G401.6 (cell line): ENCODE measurements around the gene XCR1.

ENCODE experiments used
- FAIRE-seq: peaks from 2 replicates; lab custom pipeline; 2012; peaks lifted over from hg19 to GRCh38; lab: Jason Lieb, UNC

Gene XCR1

DNA sequence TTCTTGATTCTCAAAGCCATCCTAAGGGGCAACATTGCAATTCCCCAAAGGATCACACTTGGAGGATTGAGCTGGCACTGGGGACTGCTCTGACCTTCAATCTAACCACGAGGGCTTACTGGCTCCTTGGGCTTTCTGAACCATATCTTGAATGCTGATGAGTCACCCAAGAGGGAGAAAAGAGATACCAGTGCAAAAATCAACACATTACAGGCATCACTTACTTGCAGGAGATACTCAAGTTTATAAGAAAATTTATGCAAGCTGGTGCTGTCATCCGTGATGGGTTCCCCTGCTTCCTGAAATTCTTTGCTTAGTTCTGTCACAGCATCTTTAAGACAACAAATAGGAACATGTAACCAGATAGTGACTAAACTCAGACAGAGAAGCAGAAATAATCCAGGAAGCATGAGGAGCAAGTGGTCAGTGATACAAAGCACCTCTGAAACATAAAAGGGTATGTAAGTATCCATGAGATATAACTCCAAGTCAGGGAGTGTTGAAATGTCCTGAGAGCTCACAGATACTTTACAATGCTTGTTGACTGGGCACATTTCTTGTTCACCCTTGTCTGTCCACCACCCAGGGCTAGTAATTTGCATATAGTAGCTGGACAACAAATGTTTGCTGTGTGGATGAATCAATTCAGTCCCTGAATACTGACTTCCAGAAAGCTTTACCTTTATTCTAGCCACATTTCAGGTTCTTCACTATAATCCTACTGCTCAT, 45.8 kb downstream of the XCR1 start:
- no peak for FAIRE-seq

DNA sequence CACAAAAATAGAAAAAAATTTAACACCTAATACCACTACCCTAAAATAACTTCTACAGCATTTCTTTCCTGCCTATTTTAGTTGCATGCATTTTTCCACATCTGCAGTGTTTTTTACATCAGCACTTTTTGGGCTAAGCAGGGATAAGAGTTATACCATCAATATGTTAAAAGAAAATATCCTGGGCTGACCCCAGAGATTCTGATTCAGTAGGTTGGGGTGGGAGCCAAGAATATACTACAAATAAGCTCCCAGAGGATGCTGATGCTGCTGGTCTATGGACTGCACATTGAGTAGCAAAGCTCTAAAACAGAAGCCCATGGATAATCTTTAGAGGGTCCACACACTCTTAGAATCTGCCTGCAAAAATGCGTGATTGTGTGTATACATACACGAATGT, 46.5 kb downstream of the XCR1 start:
- FAIRE-seq, result no peak

DNA sequence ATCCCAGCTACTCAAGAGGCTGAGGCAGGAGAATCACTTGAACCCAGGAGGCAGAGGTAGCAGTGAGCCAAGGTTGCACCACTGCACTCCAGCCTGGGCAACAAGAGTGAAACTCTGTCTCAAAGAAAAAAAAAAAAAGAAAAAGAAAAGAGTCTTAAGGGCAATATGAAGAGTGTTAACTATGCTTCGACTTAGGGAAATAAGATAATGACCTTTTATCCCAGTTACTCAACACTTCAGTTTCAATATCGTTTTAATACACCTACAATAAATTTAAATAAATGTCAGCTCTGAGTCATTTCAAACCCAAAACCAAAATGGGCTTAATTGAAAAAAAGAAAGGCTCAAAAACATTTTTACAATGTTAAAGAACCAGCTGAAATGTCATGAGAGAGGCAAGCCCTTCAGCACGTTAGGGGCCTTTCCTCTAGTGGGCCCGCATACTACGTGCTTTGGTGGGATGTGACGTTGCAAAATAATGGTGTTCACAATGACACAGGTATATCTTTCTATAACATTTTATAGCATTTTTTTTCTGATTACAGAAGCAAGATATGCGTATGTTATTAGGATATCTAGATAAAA, 47.0 kb downstream of the XCR1 start:
- no peak for FAIRE-seq

- FAIRE-seq, result no peak
These were observed 47.9 kb downstream of the XCR1 start for GRCh38 chr3:45979378-45979777.

DNA sequence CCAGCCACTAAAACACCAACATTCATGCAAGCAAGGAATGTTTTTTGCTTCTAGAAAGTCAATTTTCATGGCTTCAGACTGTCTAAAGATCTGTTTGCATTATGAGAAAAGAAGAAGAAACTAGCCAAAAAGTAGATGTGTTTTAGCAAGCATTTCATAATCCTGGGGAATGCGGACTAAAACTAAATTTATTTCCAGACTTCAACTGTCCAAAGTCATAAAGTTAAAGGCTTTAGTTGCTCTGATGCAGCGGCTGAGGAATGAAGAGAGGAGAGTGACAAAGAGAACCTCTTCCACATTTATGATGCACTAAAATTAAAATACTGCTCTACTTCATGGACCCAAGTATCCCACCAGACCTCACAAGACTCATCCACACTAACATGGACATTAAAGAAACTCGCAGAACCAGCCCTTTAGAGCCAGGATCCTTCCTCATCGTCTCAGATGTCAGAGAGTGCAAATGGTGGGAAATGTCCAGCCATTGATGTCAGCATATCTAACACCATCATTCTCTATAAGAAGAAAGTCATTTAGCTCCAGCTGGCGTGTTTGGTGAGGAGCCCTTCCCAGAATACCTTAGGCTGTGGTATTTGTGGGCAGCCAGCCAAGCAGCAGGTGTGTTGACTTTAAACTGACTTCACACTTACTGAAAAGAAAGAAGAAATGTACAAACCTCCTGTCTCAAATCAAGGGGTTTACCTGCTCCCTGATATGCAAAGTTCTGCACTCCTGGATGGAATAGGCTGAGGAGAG, 49.1 kb downstream of the XCR1 start:
- FAIRE-seq, result no peak

GRCh38 chr3:45976191-45977091, 50.8 kb downstream of the XCR1 start:
- FAIRE-seq, result no peak

GRCh38 chr3:45975686-45976085, 51.6 kb downstream of the XCR1 start:
- FAIRE-seq, result no peak

DNA sequence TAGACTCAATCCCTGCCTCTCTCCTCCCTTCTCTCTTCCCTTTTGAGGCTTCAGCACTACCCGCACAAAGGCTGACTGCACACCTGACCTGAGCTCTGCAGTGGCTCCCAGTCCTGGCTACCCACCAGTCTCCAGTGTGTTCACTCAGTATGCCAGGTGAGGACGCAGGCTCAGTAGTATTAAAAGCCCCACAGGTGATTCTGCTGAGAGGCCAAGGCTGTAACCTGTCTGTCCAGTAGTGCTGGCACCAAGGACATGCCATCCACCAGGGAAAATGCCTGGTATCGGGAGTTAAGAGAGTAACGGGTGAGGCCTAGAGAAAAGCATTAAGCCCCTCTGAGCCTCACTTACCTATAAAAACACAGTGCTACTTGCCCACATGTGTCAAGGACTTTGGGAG, 52.6 kb downstream of the XCR1 start:
- no peak for FAIRE-seq

DNA sequence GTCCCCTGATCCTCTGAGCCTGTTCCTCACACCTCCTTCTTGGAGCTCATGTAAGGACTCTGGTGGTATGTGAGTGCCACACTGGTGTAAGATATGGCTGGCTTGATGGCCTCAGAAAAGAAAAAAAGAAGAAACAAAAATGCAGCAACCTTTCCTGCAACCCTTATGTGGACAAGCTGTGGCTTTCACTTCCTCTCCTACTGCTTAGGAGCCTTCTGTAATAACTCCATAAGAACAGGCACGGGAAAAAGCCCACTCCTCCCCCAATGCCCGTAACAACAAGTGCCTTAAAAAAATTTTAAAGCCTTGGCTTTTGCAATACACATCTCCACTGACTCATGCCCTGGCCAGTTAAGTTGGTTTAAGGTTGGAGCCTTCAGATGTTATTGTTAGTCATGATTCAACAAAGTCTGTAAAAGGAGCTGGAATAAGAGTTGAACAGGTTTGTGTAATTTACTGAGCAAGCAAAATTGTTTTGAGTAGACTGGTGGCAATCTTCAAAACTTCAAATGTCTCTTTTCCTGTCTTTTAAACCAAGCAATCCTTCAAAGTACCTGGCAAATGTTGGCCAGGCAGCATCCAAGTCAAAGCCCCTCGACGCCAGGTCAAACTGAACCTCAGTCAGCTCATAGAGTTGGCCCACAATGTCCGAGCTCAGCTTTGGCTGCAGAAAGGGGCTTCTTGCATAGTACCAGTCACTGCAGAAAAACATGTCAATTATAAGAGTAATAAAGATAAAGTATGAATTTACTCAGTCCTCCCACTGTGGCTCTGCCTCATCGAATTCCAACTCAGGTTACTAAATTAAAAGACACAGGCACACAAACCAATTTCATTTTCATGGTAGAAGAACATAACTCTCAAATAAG, 54.5 kb downstream of the XCR1 start:
- no peak for FAIRE-seq

DNA sequence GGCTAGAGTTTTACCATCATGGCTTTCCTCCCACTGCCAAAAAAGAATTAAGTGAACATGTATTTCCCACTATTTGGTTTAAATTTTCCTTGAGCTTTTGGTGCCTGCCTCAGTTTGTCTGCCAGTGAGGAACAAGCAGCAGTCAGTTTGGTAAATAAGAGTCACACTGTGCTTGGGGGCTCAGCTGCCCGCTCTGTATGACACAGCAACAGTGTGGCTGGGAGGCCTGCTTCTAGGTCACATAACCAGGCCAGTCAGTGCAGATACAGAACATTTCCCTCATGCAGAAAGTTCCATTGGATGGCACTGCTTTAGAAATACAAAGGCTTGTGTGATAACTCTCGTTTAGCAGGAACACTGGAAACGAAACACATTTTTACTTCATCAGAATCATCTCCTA, 57.3 kb downstream of the XCR1 start:
- no peak for FAIRE-seq

GRCh38 chr3:45969116-45969515, 58.2 kb downstream of the XCR1 start:
- FAIRE-seq, result no peak

DNA sequence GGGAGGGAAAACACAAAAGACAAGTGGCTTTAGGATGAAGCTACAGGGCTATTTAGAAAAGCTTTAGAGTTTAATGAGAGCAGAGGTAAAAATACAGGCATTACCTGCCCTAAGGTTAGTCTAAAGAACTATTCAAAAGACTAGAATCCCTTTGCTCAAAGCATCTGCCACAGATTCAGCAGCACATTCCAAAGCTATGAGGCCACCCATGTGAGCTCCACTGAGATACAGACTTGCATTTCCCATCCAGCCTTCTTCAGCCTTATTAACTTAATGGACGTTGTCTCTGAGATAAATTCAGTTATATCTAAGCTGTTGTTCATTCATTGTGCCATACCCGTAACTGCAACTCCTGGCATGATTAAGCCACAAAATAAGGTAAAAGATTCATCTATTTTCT, 58.6 kb downstream of the XCR1 start:
- FAIRE-seq, result no peak

- no peak for FAIRE-seq
These were observed 59.1 kb downstream of the XCR1 start for GRCh38 chr3:45968149-45968548.

DNA sequence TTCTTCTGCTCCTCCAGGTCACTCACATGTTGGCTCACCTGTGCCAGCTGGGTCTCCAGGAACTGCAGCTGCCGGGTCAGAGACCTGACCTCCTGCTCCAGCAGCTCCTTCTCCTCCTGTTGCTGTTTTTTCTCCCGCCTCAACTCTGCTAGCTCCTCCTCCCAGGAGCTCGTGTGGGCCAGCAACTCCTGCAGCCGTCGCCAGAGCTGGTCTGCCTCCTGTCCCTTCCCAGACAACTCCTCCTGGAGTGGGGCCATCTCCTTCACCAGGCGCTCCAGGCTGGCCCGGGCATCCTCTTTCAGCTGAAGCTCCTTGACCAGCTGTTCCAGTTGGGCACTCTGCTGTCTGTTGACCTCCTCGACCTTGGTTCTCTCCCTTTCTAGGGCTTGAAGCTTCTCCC, 59.6 kb downstream of the XCR1 start:
- FAIRE-seq, result no peak
